Stimulated activated naive B cell treated with anti-CD40 and anti-IgM and Interleukin-4, amounts not matched to agents 10 μg/mL and 1 μg/mL and 100 μg/mL, for 72 hours (primary cell): Measurements from ENCODE around the gene CPE.

Experiments used
- ATAC-seq, 2 donors: fragments of 150-1000 bp; cut with Tn5 transposase; replicated peaks; 2 replicates each; pipeline ENCODE4 v1.10.0; 2021; ENCODE audit warnings: moderate library complexity in 1 of 2
- DNase-seq: peaks from one replicate; pipeline ENCODE4 v3.0.0; 2021
- H3K27ac Mint-ChIP-seq: one replicate; pipeline ENCODE4 v1.8.0; 2022; ENCODE audit warnings: mild to moderate bottlenecking, mixed read lengths
- H3K27me3 Mint-ChIP-seq, 2 donors: one replicate each; pipeline ENCODE4 v1.8.0; 2022; ENCODE audit warnings: mixed read lengths in 2 of 2
- H3K36me3 Mint-ChIP-seq, 2 donors: one replicate each; pipeline ENCODE4 v1.8.0; 2022; ENCODE audit warnings: mixed read lengths in 2 of 2, mild to moderate bottlenecking in 1 of 2
- H3K4me1 Mint-ChIP-seq, 2 donors: one replicate each; pipeline ENCODE4 v1.8.0; 2022; ENCODE audit warnings: mixed read lengths in 2 of 2, mild to moderate bottlenecking in 1 of 2
- H3K4me3 Mint-ChIP-seq, 2 donors: one replicate each; pipeline ENCODE4 v1.8.0; 2022; ENCODE audit warnings: mild to moderate bottlenecking in 2 of 2, mixed read lengths in 2 of 2, moderate library complexity in 1 of 2
- H3K9me3 Mint-ChIP-seq, 2 donors: one replicate each; pipeline ENCODE4 v1.8.0; 2022; ENCODE audit warnings: mixed read lengths in 2 of 2, mild to moderate bottlenecking in 1 of 2

Gene CPE

DNA sequence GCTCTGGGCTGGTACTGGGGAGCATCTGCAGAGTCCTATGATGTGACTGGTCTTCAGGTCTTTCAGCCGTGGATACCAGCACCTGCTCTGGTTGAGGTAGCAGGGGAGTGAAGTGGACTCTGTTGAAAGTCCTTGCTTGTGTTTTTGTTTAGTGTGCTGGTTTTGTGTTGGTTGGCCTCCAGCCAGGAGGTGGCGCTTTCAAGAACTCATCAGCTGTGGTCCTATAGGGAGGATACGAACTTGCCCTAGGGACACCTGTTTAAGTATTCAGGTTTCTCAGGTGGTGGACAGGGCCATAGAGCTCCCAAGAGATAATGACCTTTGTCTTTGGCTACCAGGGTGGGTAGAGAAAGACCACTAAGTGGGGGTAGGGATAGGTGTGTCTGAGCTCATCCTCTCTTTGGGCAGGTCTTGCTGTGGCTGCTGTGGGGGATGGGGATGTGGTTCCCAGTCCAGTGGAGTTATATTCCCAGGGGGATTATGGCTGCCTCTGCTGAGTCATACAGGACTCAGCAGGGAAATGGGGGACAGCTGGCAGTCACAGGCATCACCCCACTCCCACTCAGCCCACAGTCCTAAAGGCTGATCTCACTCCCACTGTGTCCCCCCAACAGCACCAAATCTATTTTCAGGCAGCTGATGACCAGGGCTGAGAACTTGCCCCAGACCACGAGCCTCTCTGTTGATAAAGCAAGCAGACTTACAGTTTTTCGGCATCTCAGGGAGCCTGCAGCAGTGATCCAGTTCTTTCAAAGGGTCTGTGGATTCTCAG lies 27.3 kb upstream of the CPE start:
- Mint-ChIP-seq H3K27ac (peak overlapping the region; percentile 5), H3K9me3 (no peaks in the 10 kb centered on the region), H3K4me1 (peaks cover 3 to 5% of the 10 kb centered on the region in 2 donors), H3K4me3 (no peak overlapping the region), H3K27me3 (peaks cover 19 to 23% of the 10 kb centered on the region in 2 donors), H3K36me3 (no peaks in the 10 kb centered on the region)
- DNase-seq: no peak
- ATAC-seq: no peak

DNA sequence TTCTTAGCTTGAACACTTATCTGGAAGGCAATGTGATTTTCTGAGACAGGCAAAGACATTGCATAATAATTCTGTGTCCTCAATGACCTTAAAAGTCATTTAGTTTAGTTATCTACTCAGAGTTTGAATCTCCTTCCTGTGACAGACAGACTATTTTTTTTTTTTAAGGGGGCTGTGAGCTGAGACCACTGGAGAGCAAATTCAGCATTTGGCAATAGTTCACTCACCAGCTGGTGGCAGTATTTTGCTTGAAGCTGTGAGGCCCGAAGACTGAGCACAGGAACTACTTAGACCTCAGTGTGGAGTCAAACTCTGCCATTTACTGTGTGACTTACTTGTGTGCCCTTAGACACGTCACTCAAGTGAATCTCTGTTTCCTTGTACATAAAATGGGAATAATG lies 22.9 kb upstream of the CPE start:
- ATAC-seq (peak; percentile 48 to 52), DNase-seq (no peak)
- Mint-ChIP-seq H3K27ac (no peak overlapping the region), H3K27me3 (peaks cover 28 to 34% of the 10 kb centered on the region in 2 donors), H3K36me3 (no peaks in the 10 kb centered on the region), H3K4me3 (no peak overlapping the region), H3K9me3 (no peaks in the 10 kb centered on the region), H3K4me1 (peaks cover 3 to 5% of the 10 kb centered on the region in 2 donors)

DNA sequence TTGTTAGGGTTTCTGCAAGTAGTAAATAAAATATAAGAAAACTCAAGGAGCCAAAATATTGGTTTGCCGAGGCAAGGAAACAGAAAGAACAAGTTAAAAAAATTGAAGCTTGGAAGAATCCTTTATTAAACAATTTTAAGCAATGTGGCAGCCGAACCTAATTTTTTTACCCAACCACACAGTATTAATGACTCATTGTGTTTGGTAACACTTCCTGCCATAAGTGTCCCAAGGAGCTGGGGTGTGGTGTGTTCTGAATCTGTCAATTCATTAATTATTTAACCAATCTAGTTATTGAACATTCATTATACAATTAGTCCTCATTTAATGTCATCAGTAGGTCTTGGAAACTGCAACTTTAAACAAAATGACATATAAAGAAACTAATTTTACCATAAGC lies 19.3 kb upstream of the CPE start:
- Mint-ChIP-seq H3K4me3 (no peak overlapping the region), H3K4me1 (peaks cover 0 to 5% of the 10 kb centered on the region in 2 donors), H3K27me3 (peaks cover 26 to 31% of the 10 kb centered on the region in 2 donors), H3K36me3 (no peaks in the 10 kb centered on the region), H3K9me3 (no peaks in the 10 kb centered on the region), H3K27ac (no peak overlapping the region)
- no peak for ATAC-seq
- no peak for DNase-seq

DNA sequence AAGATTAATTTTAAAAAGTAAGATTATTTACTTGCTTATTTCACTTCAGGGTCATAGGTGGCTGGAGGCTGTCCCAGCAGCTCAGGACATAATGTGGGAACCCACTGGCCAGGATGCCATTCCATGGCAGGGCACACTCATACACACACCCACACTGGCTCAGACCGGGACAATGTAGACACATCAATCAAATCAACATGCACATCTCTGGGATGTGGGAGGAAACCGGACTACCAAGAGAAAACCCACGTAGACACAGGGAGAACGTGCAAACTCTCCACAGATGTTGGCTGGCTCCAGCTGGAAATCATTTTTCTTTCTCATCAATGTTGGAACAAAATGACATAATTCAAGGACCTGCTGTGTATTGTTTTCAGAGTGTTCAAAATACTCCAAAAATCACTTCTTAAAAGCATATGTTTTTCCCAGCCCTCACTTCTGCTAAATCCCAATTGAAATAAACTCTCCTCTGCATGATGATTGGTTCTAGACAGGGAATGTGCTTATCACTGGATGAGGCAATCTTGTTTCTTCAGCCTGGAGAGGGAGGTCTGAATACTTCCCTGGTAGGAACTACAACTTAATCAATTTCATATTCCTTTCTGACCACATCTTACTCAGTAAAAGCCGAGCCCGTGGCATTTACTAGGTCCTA lies 18.6 kb upstream of the CPE start:
- no peak for ATAC-seq
- no peak for DNase-seq
- Mint-ChIP-seq H3K27me3 (peaks cover 26 to 31% of the 10 kb centered on the region in 2 donors), H3K4me1 (peaks cover 0 to 5% of the 10 kb centered on the region in 2 donors), H3K4me3 (no peak overlapping the region), H3K9me3 (no peaks in the 10 kb centered on the region), H3K27ac (no peak overlapping the region), H3K36me3 (no peaks in the 10 kb centered on the region)

DNA sequence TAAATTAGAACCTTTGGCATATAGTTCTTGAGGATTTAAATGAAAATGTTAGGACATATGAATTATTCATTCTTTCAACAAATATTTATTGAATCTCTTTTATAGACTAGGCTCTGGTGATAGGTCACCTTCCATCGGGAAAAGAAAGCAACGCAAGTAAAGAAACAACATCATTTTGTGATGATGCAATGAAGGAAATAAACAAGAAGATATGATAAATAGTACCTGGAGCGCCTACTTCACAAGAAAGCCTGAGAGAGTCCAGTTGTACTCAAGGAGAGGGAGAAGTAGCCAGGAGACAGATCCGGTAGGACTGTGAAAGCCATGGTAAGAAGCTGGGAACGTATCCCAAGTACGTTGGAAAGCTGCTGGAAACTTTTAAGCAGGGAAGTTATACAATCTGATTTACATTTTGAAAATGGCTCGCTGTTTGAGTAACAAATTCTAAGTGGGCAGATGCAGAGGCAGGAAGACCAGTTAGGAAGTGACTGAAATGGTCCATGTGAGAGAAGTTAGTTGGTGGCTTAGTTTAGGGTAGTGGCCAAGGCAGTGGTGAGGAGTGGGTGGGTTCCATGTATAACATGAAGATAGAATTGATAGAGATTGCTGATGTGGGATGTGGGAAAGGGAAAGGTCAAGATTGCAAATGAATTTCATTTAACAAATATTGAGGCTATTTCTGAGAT lies 17.7 kb upstream of the CPE start:
- Mint-ChIP-seq H3K27ac (no peak overlapping the region), H3K36me3 (no peaks in the 10 kb centered on the region), H3K27me3 (peaks cover 25 to 26% of the 10 kb centered on the region in 2 donors), H3K4me1 (peaks cover 0 to 5% of the 10 kb centered on the region in 2 donors), H3K4me3 (no peak overlapping the region), H3K9me3 (no peaks in the 10 kb centered on the region)
- DNase-seq: no peak
- no peak for ATAC-seq

DNA sequence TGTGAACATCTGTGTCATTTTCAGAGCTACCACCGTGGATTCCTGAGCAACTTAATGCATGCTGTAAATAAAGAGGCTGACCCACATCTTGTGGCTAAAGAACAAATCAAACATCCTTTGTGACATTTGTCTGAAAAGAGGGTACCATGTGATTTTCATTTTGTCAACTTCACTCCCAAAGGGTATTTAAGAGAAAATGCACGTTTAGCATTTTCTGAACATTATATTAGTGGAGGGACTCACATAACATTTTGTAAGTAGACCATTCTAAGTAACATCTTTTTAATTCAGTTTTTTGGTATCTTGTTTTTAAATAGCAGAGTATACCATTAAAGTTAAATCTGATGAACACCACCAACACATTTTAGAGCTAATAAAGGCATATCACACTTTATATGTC lies 17.0 kb upstream of the CPE start:
- H3K36me3 Mint-ChIP-seq: no peaks in the 10 kb centered on the region
- H3K27me3 Mint-ChIP-seq: peaks cover 25 to 26% of the 10 kb centered on the region in 2 donors
- ATAC-seq (no peak), DNase-seq (no peak)
- no peaks in the 10 kb centered on the region for H3K9me3 Mint-ChIP-seq
- no peak overlapping the region for H3K4me3 Mint-ChIP-seq
- H3K27ac Mint-ChIP-seq: no peak overlapping the region
- H3K4me1 Mint-ChIP-seq: peaks cover 0 to 5% of the 10 kb centered on the region in 2 donors

DNA sequence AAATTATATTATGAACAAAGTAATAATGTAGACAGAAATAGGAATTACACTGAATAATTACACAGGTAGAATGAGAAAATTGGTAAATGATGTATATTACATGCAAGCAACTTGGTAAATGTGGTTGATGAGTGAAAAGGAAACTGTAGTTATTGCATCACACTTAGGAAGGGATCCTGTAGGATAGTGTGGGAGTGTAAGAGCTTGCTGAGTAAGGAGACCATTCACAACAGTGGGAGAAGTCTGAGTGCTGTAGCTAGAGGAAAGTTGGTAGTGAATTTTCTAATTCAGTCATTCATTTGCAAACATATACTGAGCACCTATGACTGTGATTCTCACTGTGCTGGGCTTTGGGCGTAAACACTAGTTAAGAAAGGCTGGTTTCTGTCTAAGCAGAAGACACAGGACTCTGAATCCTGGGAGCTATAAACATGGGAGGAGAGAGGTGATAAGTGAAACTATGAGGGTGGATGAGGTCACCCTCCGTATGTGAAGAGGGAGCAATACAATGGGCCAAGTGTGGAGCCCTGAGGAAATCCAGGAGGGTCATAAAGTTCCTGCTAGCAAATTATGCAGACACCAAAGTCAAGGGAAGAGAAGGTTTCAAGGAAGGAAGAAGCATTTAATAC lies 14.2 kb upstream of the CPE start:
- no peak overlapping the region for H3K4me3 Mint-ChIP-seq
- DNase-seq (no peak), ATAC-seq (no peak)
- peaks cover 22 to 26% of the 10 kb centered on the region in 2 donors for H3K27me3 Mint-ChIP-seq
- H3K27ac Mint-ChIP-seq: no peak overlapping the region
- H3K9me3 Mint-ChIP-seq: no peaks in the 10 kb centered on the region
- H3K4me1 Mint-ChIP-seq: peaks cover 0 to 5% of the 10 kb centered on the region in 2 donors
- H3K36me3 Mint-ChIP-seq: no peaks in the 10 kb centered on the region

DNA sequence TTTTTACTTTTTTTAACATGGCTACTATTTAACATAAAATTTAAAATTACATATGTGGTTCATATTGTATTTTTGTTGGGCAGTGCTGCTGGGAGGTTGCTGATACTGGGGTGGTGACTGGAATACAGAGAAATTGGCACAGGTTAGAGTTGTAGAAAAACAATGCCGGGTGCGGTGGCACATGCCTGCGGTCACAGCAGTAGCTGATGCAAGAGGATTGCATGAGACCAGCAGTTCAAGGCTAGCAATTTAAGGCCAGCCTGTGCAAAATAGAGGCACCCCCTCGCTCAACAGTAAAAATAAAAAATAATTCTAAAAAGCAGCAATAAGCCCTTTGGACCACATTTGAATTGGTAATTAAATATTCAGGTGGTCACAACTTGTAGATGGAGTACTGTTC lies 11.8 kb upstream of the CPE start:
- Mint-ChIP-seq H3K4me1 (peaks cover 0 to 5% of the 10 kb centered on the region in 2 donors), H3K27ac (no peak overlapping the region), H3K9me3 (no peaks in the 10 kb centered on the region), H3K36me3 (no peaks in the 10 kb centered on the region), H3K4me3 (no peak overlapping the region), H3K27me3 (peaks cover 6 to 9% of the 10 kb centered on the region in 2 donors)
- DNase-seq (no peak), ATAC-seq (no peak)

DNA sequence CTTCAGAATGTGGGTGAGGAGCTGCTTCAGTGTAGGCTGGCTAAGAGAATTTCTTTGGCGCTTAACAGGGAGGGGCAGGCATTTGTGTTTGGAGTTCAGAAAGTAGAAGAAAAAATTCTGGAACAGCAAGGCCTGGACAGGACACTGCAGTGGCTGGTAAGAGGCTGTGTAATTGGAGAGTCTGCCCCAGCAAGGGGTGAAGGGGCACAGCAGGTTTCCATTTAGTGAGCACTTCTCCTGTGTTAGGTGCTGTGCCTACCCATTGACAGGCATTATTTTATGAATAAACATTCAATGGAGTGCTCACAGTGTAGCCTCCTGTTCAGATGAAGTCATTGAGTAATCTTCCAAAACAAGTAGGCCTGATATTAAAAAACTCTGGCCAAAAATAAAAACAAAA lies 10.7 kb upstream of the CPE start:
- no peak overlapping the region for H3K27ac Mint-ChIP-seq
- DNase-seq: no peak
- no peaks in the 10 kb centered on the region for H3K9me3 Mint-ChIP-seq
- H3K27me3 Mint-ChIP-seq: peaks cover 7 to 8% of the 10 kb centered on the region in 2 donors
- no peaks in the 10 kb centered on the region for H3K36me3 Mint-ChIP-seq
- H3K4me3 Mint-ChIP-seq: no peak overlapping the region
- no peak for ATAC-seq
- H3K4me1 Mint-ChIP-seq: peaks cover 0 to 1% of the 10 kb centered on the region in 2 donors

DNA sequence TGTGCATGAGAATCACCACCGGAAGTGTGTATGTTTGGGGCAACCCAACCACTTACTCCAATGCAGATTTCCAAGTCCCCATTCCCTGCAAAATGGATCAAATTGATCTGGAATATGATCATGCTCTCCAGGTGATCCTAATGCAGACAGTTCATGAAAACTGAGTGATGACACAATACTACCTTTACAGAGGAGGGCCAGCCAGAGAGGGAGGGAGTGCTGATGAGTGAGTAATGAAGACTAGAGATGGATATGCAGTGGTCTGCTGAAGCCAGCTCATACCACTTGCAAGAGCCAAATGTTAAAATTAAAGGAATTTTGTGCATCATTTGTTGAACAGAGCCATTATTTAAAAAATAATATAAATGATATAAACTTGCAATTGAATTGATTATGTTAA lies 10.2 kb upstream of the CPE start:
- DNase-seq (no peak), ATAC-seq (no peak)
- Mint-ChIP-seq H3K27ac (no peak overlapping the region), H3K4me1 (no peaks in the 10 kb centered on the region), H3K4me3 (no peak overlapping the region), H3K36me3 (no peaks in the 10 kb centered on the region), H3K27me3 (peaks cover 9 to 10% of the 10 kb centered on the region in 2 donors), H3K9me3 (no peaks in the 10 kb centered on the region)

DNA sequence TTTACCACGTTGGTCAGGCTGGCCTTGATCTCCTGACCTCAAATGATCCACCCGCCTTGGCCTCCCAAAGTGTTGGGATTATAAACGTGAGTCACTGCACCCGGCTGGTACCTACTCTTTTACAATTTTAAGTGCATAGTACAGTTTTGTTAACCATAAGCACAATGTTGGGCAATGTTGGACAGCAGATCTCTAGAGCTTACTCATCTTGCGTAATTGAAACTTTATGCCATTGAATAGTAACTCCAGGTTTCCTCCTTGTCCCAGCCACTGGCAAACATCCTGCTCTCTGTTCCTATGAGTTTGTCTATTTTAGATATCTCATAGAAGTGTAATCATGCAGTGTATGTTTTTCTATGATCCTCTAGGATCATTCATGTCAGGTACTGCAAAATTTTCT lies 9.3 kb upstream of the CPE start:
- Mint-ChIP-seq H3K27ac (no peak overlapping the region), H3K27me3 (peaks cover 18 to 19% of the 10 kb centered on the region in 2 donors), H3K4me3 (no peak overlapping the region), H3K4me1 (no peaks in the 10 kb centered on the region), H3K36me3 (no peaks in the 10 kb centered on the region), H3K9me3 (peaks cover 3 to 5% of the 10 kb centered on the region in 2 donors)
- DNase-seq (no peak), ATAC-seq (no peak)

DNA sequence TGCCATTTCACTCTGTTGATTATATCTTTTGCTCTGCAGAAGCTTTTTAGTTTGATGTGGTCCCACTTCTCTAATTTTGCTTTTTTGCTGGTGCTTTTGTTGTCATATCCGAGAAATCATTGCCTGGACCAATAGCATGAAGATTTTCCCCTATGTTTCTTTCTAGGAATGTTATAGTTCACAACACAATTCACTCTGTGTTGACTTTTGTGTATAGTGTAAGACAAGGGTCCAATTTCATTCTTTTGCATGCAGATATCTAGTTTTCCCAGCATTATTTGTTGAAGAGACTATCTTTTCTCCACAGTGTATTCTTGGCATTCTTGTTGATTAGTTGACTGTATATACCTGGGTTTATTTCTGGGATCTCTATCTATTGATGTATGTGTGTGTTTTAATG lies 8.3 kb upstream of the CPE start:
- ATAC-seq (no peak), DNase-seq (no peak)
- no peaks in the 10 kb centered on the region for H3K36me3 Mint-ChIP-seq

DNA sequence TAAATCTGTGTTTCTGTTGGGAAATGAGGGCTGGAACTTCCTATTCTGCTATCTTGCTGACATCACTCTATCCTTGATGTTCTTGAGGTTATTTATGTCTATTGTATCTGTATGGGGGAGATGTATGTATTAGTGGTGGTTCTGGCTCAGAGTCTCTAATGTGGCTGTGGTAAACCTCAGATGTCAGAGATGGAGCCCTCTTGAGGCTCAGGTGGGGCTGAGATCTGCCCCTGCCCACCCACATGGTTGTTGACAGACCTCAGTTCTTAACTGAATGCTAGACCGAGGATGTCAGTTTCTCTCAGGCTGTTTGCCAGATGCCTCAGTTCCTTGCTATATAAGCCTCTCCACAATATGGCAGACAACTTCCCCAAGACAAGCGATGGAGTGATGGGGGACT lies 3.3 kb upstream of the CPE start:
- no peak overlapping the region for H3K27ac Mint-ChIP-seq
- H3K4me3 Mint-ChIP-seq: no peak overlapping the region
- no peak for ATAC-seq
- H3K9me3 Mint-ChIP-seq: peaks cover 5 to 7% of the 10 kb centered on the region in 2 donors
- H3K36me3 Mint-ChIP-seq: no peaks in the 10 kb centered on the region
- DNase-seq: no peak
- peaks cover 41 to 62% of the 10 kb centered on the region in 2 donors for H3K27me3 Mint-ChIP-seq
- peaks cover 3 to 6% of the 10 kb centered on the region in 2 donors for H3K4me1 Mint-ChIP-seq

More for the DNA sequence above, 8.3 kb upstream of the CPE start:
- H3K27me3 Mint-ChIP-seq: peaks cover 27 to 29% of the 10 kb centered on the region in 2 donors
- no peak overlapping the region for H3K4me3 Mint-ChIP-seq
- H3K9me3 Mint-ChIP-seq: peaks cover 5 to 7% of the 10 kb centered on the region in 2 donors
- H3K27ac Mint-ChIP-seq: no peak overlapping the region
- H3K4me1 Mint-ChIP-seq: no peaks in the 10 kb centered on the region

DNA sequence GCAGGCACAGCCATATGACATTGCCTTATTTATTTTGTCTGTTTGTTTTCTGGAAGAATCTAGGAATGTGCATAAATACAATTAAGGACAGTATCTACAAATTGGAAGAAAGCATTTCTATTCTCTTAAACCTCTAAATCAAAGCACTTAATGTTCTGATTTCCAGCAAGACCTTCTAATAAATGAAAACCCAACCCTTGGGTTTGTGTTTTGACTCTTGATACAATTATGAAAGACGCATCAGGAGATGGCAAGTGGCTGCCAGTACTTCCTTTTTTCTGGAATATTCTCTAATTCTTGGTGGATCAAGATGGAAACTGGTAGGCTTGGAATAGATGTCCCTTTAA lies 437 bp upstream of the CPE start:
- H3K9me3 Mint-ChIP-seq: peaks cover 5 to 7% of the 10 kb centered on the region in 2 donors

More for the DNA sequence above, 437 bp upstream of the CPE start:
- DNase-seq (no peak), ATAC-seq (no peak)
- peak overlapping the region; percentile 87 to 89 for H3K4me3 Mint-ChIP-seq
- peaks cover 43 to 67% of the 10 kb centered on the region in 2 donors for H3K27me3 Mint-ChIP-seq
- H3K36me3 Mint-ChIP-seq: no peaks in the 10 kb centered on the region
- H3K27ac Mint-ChIP-seq: no peak overlapping the region
- H3K4me1 Mint-ChIP-seq: peaks cover 3 to 6% of the 10 kb centered on the region in 2 donors
